Brain pericyte (primary cell): Measurements from ENCODE around the gene KLF17.
"Not testable (repeated sequence)": the region's sequence is repeated elsewhere in the genome, so short reads cannot be mapped to it uniquely, and the experiment has no call there.

Experiments used
- DNase-seq: peaks from one replicate; pipeline ENCODE4 v3.0.0-alpha.2; 2012; ENCODE audit warnings: low read depth, low spot score

Gene KLF17

GRCh38 chr1:44108971-44109370 lies 9.7 kb upstream of the KLF17 start:
- no peak for DNase-seq

GRCh38 chr1:44110916-44111315 lies 7.7 kb upstream of the KLF17 start:
- no peak for DNase-seq

- no peak for DNase-seq
Observed at GRCh38 chr1:44111861-44112260, 6.8 kb upstream of the KLF17 start.

GRCh38 chr1:44112486-44112885 lies 6.1 kb upstream of the KLF17 start:
- DNase-seq = no peak

- DNase-seq = no peak
Observed at GRCh38 chr1:44113095-44113609, 5.5 kb upstream of the KLF17 start.

- no peak for DNase-seq
Observed at GRCh38 chr1:44114098-44114497, 4.5 kb upstream of the KLF17 start.

GRCh38 chr1:44117272-44117671 lies 1.3 kb upstream of the KLF17 start:
- DNase-seq = not testable (repeated sequence)

GRCh38 chr1:44119525-44119924 lies 904 bp downstream of the KLF17 start:
- no peak for DNase-seq

GRCh38 chr1:44120398-44120949 lies 1.9 kb downstream of the KLF17 start:
- no peak for DNase-seq

GRCh38 chr1:44129616-44130500 lies 11.2 kb downstream of the KLF17 start:
- DNase-seq = no peak

- DNase-seq = no peak
Observed at GRCh38 chr1:44131411-44131810, 12.8 kb downstream of the KLF17 start.

GRCh38 chr1:44134071-44134920 lies 15.7 kb downstream of the KLF17 start:
- no peak for DNase-seq

GRCh38 chr1:44135886-44136285 lies 17.3 kb downstream of the KLF17 start:
- DNase-seq = no peak

- no peak for DNase-seq
Observed at GRCh38 chr1:44138239-44138638, 19.6 kb downstream of the KLF17 start.

GRCh38 chr1:44139565-44139964 lies 20.9 kb downstream of the KLF17 start:
- not testable (repeated sequence) for DNase-seq

GRCh38 chr1:44141531-44141930 lies 22.9 kb downstream of the KLF17 start, which contains the start of gene KLF18:
KLF18 (minus strand) TSS chr1:44141631; CDS start chr1:44141631, 0 bp downstream.
- DNase-seq = no peak

- DNase-seq = no peak
Observed at GRCh38 chr1:44144962-44145756, 26.5 kb downstream of the KLF17 start.

GRCh38 chr1:44146536-44147361 lies 28.1 kb downstream of the KLF17 start:
- no peak for DNase-seq

GRCh38 chr1:44147582-44147981 lies 29.0 kb downstream of the KLF17 start:
- no peak for DNase-seq

GRCh38 chr1:44151332-44151731 lies 32.7 kb downstream of the KLF17 start:
- no peak for DNase-seq
